ENCODE measurements around the gene CCN2.
"Not testable (repeated sequence)": the region's sequence is repeated elsewhere in the genome, so short reads cannot be mapped to it uniquely, and the experiment has no call there.

The CCN2 gene

DNA sequence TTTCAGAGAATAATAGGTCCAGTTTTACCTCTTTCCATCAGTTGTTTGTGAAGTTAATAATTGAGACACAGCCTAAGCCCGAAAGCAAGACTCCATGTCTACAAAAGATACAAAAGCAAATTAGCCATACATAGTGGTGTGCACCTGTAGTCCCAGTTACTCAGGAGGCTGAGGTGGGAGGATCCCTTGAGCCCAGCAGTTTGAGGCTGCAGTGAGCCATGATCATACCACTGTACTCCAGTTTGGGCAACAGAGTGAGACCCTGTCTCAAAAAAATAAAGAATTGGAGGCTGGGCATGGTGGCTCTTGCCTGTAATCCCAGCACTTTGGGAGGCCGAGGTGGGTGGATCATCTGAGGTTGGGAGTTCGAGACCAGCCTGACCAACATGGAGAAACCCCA is 42.4 kb downstream of the CCN2 start:
- DNase-seq: not testable (repeated sequence)

DNA sequence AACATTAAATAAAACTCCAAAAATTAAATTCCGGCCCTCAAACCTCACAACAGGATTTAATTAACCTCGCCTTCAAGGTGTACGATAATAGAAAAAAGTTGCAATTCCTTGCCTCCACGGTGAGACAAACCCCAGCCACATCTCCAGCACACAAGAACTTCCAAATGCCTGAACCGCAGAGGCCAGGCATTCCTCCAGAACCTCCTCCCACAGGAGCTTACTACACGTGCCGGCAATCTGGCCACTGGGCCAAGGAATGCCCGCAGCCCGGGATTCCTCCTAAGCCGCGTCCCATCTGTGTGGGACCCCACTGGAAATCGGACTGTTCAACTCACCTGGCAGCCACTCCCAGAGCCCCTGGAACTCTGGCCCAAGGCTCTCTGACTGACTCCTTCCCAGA is 47.4 kb downstream of the CCN2 start:
- DNase-seq: not testable (repeated sequence)

GRCh38 chr6:131901326-131901873 is 49.8 kb downstream of the CCN2 start:
- not testable (repeated sequence) for DNase-seq

GRCh38 chr6:131900231-131900630 is 50.9 kb downstream of the CCN2 start:
- DNase-seq: no peak

DNA sequence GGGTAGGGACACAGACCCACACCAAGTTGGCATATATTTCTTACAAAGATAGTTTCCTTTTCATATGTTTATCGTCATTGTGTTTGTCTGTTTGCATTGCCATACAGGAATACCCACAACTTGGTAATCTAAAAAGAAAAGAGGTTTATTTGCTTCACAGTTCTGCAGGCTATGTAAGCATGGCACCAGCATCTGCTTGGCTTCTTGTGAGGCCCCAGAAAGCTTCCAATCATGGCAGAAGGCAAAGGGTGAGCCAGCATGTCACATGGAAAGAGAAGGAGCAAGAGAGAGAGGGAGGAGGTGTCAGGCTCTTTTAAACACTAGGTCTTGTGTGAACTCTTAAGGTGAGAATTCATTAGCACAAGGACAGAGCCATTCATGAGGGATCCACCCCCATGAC is 52.5 kb downstream of the CCN2 start:
- no peak for DNase-seq
